K562 (cell line): ENCODE results near the gene DCLK2. TPM values are rescaled to one million over a fixed set of nuclear protein-coding genes. Genes with fewer than 3 reads are reported as not detected.

Source experiments
- ATAC-seq: fragments of 200-7000 bp; cut with Tn5 transposase; 3 replicates; pipeline ENCODE4 v1.9.1; 2020; ENCODE audit warnings: moderate library complexity
- BruUV-seq: library from RNA; stranded (reverse); fragments of 400-500 nt; replicated peaks from 2 replicates; lab custom pipeline; 2021; lab: Mats Ljungman, UMichigan
- CTCF ChIA-PET: fragments of 300-600 bp; formaldehyde crosslinking; extraction: SDS; loops from one replicate; lab custom pipeline; 2021; ENCODE audit warnings: low intra/inter-chr PET ratio; lab: Yijun Ruan, JAX
- POLR2A ChIA-PET: fragments of 300-600, 350-650 bp; sonication (Branson Sonifier 250); formaldehyde crosslinking; extraction: SDS; loops from one replicate; lab custom pipeline; 2021; ENCODE audit warnings: antibody characterized with exemption, inconsistent platforms; lab: Yijun Ruan, JAX
- DNase-seq, 4 experiments: peaks; one replicate each; pipeline versions ENCODE4 v3.0.0 to v3.0.0-alpha.2; 2011 to 2018; ENCODE audit warnings: low spot score in 3 of 4, mixed read lengths in 3 of 4; ENCODE audit errors: extremely low read depth in 1 of 4
- FAIRE-seq: peaks from 2 replicates; lab custom pipeline; 2011; peaks lifted over from hg19 to GRCh38; lab: Jason Lieb, UNC
- H2AFZ ChIP-seq: 2 replicates; pipeline ENCODE4 v1.6.0; 2011; ENCODE audit warnings: low read depth, low read length, control low read depth, inconsistent platforms
- H3K27ac ChIP-seq: fragments of 200-600 bp; 3 replicates; pipeline ENCODE4 v1.8.0; 2011; ENCODE audit warnings: low read depth, mild to moderate bottlenecking, control low read depth, inconsistent platforms, low read length, moderate library complexity, mixed read lengths; ENCODE audit errors: extremely low read depth
- H3K27me3 ChIP-seq, 2 experiments: fragments of 300-600 bp in 1 of 2; 2 replicates in 1 of 2; 3 replicates in 1 of 2; pipeline versions ENCODE4 v1.6.0 to v1.8.0; 2011; ENCODE audit warnings: inconsistent platforms in 2 of 2, low read length in 2 of 2, mild to moderate bottlenecking in 1 of 2, mixed read lengths in 1 of 2, moderate library complexity in 1 of 2; ENCODE audit not compliant: control insufficient read depth in 2 of 2, insufficient read depth in 2 of 2
- H3K36me3 ChIP-seq: fragments of 300-600 bp; 3 replicates; pipeline ENCODE4 v1.8.0; 2011; ENCODE audit warnings: mild to moderate bottlenecking, low read length, inconsistent platforms; ENCODE audit not compliant: control insufficient read depth, insufficient read depth
- H3K4me1 ChIP-seq, 2 experiments: fragments of 200-600 bp in 1 of 2; replicated peaks in 1 of 2; 2 replicates in 1 of 2; 3 replicates in 1 of 2; pipeline versions ENCODE4 v1.5.1 to v1.8.0; 2011; ENCODE audit warnings: inconsistent platforms in 2 of 2, low read length in 2 of 2, mild to moderate bottlenecking in 1 of 2, mixed read lengths in 1 of 2, moderate library complexity in 1 of 2; ENCODE audit not compliant: control insufficient read depth in 2 of 2, insufficient read depth in 2 of 2
- H3K4me2 ChIP-seq: 2 replicates; pipeline ENCODE4 v1.6.1; 2011; ENCODE audit warnings: low read length, control low read depth, inconsistent platforms, mixed read lengths; ENCODE audit not compliant: insufficient read depth
- H3K4me3 ChIP-seq: fragments of 200-600 bp; sonication (generic), shearing (Covaris generic); 2 replicates; pipeline ENCODE4 v1.5.1; 2016; ENCODE audit warnings: control low read depth, inconsistent platforms
- H3K79me2 ChIP-seq: fragments of 200-600 bp; 3 replicates; pipeline ENCODE4 v1.8.0; 2011; ENCODE audit warnings: low read length, inconsistent platforms; ENCODE audit not compliant: control insufficient read depth, insufficient read depth
- H3K9ac ChIP-seq, 2 experiments: 2 replicates each; pipeline versions ENCODE4 v1.6.0 to v1.6.1; 2011; ENCODE audit warnings: low read depth in 2 of 2, low read length in 2 of 2, control low read depth in 1 of 2, inconsistent platforms in 1 of 2, mild to moderate bottlenecking in 1 of 2, mixed read lengths in 1 of 2; ENCODE audit not compliant: insufficient read depth in 1 of 2
- H3K9me1 ChIP-seq: one replicate; pipeline ENCODE4 v1.6.0; 2011; ENCODE audit warnings: inconsistent platforms, mild to moderate bottlenecking, low read length, moderate library complexity; ENCODE audit not compliant: control insufficient read depth, insufficient read depth
- H3K9me3 ChIP-seq: replicated peaks from 2 replicates; pipeline ENCODE4 v1.5.1; 2011; ENCODE audit warnings: low read depth, low read length, inconsistent platforms; ENCODE audit not compliant: control insufficient read depth, insufficient read depth
- H4K20me1 ChIP-seq: replicated peaks from 2 replicates; pipeline ENCODE4 v1.6.1; 2011; ENCODE audit warnings: low read length, inconsistent platforms, mixed read lengths; ENCODE audit not compliant: control insufficient read depth, insufficient read depth
- CHD1 ChIP-seq: fragments of 200-600 bp; sonication (generic); IDR thresholded peaks from one replicate; pipeline ENCODE4 v1.6.1; 2012; ENCODE audit warnings: mild to moderate bottlenecking, moderate library complexity, low read length, inconsistent platforms
- DIDO1 ChIP-seq: fragments of 450-650 bp; IDR thresholded peaks from 2 replicates; pipeline ENCODE4 v1.6.1; 2016; ENCODE audit warnings: low read depth, missing biosample characterization, missing genetic modification characterization
- TAF9B ChIP-seq: fragments of 450-650 bp; IDR thresholded peaks from 2 replicates; pipeline ENCODE4 v1.6.1; 2018; ENCODE audit warnings: mild to moderate bottlenecking; ENCODE audit not compliant: partially characterized antibody
- ZNF197 ChIP-seq: fragments of 200-800 bp; sonication (Bioruptor generic); IDR thresholded peaks from 2 replicates; pipeline ENCODE4 v1.6.1; 2016; ENCODE audit warnings: low read depth, missing genetic modification characterization, missing compliant biosample characterization
- ZNF316 ChIP-seq: fragments of 450-650 bp; IDR thresholded peaks from 2 replicates; pipeline ENCODE4 v1.6.1; 2016
- WGBS: fragments of 100-300 bp; shearing (Covaris generic); methylation state at CpG from one replicate; pipeline ENCODE4 v1.1.6; 2016; ENCODE audit warnings: low coverage, mixed read lengths; ENCODE audit not compliant: insufficient coverage; ENCODE audit errors: missing lambda C conversion rate; 5-methylcytosine and 5-hydroxymethylcytosine counted together
- in situ Hi-C: fragments of 300-500 bp; cut with MboI; formaldehyde crosslinking; loops from 4 replicates; pipeline ENCODE4 v1.15.0; 2018; ENCODE audit warnings: inconsistent platforms, mixed read lengths
- intact Hi-C: fragments of 100-400 bp; cut with micrococcal nuclease; formaldehyde crosslinking; loops from 2 replicates; pipeline ENCODE4 v1.14.2; 2022
- polyA plus RNA-seq, 8 experiments: library from polyadenylated mRNA; depleted of rRNA in 4 of 8; stranded (reverse) in 5 of 8; unstranded in 3 of 8; fragments of >200 nt; fragmentation: Nextera tagmentation in 2 of 8; fragmentation: Illumina TruSeq in 1 of 8; extraction: Ambion mirVana in 2 of 8; extraction: Trizol in 1 of 8; gene quantifications; 2 replicates each; pipeline versions ENCODE4 v1.2.1 to v1.2.3, GENCODE V29; 2011 to 2014; ENCODE audit warnings: inconsistent platforms in 1 of 8, missing spikeins in 1 of 8
- total RNA-seq, 7 experiments: library from RNA; depleted of rRNA in 6 of 7; stranded (reverse); fragments of >200 nt in 6 of 7; fragmentation: Illumina TruSeq in 2 of 7; extraction: Trizol in 2 of 7; gene quantifications; 2 replicates each; pipeline versions ENCODE4 v1.2.1 to v1.2.3, GENCODE V29; 2011 to 2021; ENCODE audit warnings: low replicate concordance in 1 of 7
- TF ChIP-seq, protein P1 (sequence below): fragments of 250-450 bp; sonication (Bioruptor Pico); IDR thresholded peaks from 2 replicates; pipeline ENCODE4 v1.8.0; 2021; ENCODE audit warnings: moderate library complexity, mild to moderate bottlenecking, inconsistent platforms
- TF ChIP-seq, protein P2 (sequence below): fragments of 200-600 bp; sonication (generic); IDR thresholded peaks from one replicate; pipeline ENCODE4 v1.6.1; 2012; ENCODE audit warnings: mild to moderate bottlenecking, low read depth, low read length, inconsistent platforms
- TF ChIP-seq, protein P3 (sequence below): fragments of 450-650 bp; IDR thresholded peaks from 2 replicates; pipeline ENCODE4 v1.7.0; 2016; ENCODE audit warnings: borderline replicate concordance

DCLK2 gene
- total and polyA plus RNA-seq, 9 of the 15 experiments (the other 6 are each of a cell fraction or from before 2014, with no cell fraction given) = not detected

DNA sequence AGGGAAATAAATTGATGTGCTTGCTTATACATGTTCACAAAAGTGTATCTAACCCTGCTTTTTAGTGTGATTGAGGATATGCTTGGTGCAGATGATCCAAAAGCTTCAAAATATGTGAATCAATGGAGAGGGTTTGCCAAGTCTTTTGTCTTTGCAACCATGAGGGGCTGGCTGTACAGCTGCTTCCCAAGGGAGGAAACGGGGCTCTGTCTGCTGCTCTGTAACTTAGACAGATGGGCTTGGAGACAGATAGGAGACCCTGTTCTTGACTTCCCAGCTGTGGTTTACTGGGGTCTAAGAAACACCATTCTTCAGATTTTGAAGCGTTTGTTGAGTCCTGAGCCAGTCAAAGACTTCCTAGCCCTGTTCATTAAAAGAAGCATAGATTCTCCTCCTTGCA lies 152.3 kb downstream of the DCLK2 start:
- H3K4me1 ChIP-seq = no peaks in the 10 kb centered on the region
- CTCF ChIA-PET = no interaction called here
- H3K9ac ChIP-seq = no peak overlapping the region
- no peak overlapping the region for H2AFZ ChIP-seq
- H4K20me1 ChIP-seq = no peaks in the 10 kb centered on the region
- no peaks in the 10 kb centered on the region for H3K79me2 ChIP-seq
- ATAC-seq = no peak
- H3K4me3 ChIP-seq = no peak overlapping the region
- no peaks in the 10 kb centered on the region for H3K9me1 ChIP-seq
- no peaks in the 10 kb centered on the region for H3K9me3 ChIP-seq
- WGBS = 4% methylated on average over 2 of the region's 2 CpGs
- in situ Hi-C loops (no loop called here), intact Hi-C loops (no loop called here)
- no TSS peak for BruUV-seq
- POLR2A ChIA-PET = no interaction called here
- H3K27me3 ChIP-seq = peaks cover 13 to 21% of the 10 kb centered on the region in 2 experiments; a peak in 4 of 5 replicates
- no peak for FAIRE-seq
- no peak for DNase-seq
- no peaks in the 10 kb centered on the region for H3K36me3 ChIP-seq
- H3K4me2 ChIP-seq = no peak overlapping the region
- no peak overlapping the region for H3K27ac ChIP-seq
- TF ChIP-seq, protein P1, sequence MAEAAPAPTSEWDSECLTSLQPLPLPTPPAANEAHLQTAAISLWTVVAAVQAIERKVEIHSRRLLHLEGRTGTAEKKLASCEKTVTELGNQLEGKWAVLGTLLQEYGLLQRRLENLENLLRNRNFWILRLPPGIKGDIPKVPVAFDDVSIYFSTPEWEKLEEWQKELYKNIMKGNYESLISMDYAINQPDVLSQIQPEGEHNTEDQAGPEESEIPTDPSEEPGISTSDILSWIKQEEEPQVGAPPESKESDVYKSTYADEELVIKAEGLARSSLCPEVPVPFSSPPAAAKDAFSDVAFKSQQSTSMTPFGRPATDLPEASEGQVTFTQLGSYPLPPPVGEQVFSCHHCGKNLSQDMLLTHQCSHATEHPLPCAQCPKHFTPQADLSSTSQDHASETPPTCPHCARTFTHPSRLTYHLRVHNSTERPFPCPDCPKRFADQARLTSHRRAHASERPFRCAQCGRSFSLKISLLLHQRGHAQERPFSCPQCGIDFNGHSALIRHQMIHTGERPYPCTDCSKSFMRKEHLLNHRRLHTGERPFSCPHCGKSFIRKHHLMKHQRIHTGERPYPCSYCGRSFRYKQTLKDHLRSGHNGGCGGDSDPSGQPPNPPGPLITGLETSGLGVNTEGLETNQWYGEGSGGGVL (CRISPR knock-in tag) = no peak
- TF ChIP-seq DIDO1 (tag) (no peak), CHD1 (no peak), ZNF316 (no peak), TAF9B (no peak), ZNF197 (CRISPR knock-in tag) (no peak)
- TF ChIP-seq, protein P2, sequence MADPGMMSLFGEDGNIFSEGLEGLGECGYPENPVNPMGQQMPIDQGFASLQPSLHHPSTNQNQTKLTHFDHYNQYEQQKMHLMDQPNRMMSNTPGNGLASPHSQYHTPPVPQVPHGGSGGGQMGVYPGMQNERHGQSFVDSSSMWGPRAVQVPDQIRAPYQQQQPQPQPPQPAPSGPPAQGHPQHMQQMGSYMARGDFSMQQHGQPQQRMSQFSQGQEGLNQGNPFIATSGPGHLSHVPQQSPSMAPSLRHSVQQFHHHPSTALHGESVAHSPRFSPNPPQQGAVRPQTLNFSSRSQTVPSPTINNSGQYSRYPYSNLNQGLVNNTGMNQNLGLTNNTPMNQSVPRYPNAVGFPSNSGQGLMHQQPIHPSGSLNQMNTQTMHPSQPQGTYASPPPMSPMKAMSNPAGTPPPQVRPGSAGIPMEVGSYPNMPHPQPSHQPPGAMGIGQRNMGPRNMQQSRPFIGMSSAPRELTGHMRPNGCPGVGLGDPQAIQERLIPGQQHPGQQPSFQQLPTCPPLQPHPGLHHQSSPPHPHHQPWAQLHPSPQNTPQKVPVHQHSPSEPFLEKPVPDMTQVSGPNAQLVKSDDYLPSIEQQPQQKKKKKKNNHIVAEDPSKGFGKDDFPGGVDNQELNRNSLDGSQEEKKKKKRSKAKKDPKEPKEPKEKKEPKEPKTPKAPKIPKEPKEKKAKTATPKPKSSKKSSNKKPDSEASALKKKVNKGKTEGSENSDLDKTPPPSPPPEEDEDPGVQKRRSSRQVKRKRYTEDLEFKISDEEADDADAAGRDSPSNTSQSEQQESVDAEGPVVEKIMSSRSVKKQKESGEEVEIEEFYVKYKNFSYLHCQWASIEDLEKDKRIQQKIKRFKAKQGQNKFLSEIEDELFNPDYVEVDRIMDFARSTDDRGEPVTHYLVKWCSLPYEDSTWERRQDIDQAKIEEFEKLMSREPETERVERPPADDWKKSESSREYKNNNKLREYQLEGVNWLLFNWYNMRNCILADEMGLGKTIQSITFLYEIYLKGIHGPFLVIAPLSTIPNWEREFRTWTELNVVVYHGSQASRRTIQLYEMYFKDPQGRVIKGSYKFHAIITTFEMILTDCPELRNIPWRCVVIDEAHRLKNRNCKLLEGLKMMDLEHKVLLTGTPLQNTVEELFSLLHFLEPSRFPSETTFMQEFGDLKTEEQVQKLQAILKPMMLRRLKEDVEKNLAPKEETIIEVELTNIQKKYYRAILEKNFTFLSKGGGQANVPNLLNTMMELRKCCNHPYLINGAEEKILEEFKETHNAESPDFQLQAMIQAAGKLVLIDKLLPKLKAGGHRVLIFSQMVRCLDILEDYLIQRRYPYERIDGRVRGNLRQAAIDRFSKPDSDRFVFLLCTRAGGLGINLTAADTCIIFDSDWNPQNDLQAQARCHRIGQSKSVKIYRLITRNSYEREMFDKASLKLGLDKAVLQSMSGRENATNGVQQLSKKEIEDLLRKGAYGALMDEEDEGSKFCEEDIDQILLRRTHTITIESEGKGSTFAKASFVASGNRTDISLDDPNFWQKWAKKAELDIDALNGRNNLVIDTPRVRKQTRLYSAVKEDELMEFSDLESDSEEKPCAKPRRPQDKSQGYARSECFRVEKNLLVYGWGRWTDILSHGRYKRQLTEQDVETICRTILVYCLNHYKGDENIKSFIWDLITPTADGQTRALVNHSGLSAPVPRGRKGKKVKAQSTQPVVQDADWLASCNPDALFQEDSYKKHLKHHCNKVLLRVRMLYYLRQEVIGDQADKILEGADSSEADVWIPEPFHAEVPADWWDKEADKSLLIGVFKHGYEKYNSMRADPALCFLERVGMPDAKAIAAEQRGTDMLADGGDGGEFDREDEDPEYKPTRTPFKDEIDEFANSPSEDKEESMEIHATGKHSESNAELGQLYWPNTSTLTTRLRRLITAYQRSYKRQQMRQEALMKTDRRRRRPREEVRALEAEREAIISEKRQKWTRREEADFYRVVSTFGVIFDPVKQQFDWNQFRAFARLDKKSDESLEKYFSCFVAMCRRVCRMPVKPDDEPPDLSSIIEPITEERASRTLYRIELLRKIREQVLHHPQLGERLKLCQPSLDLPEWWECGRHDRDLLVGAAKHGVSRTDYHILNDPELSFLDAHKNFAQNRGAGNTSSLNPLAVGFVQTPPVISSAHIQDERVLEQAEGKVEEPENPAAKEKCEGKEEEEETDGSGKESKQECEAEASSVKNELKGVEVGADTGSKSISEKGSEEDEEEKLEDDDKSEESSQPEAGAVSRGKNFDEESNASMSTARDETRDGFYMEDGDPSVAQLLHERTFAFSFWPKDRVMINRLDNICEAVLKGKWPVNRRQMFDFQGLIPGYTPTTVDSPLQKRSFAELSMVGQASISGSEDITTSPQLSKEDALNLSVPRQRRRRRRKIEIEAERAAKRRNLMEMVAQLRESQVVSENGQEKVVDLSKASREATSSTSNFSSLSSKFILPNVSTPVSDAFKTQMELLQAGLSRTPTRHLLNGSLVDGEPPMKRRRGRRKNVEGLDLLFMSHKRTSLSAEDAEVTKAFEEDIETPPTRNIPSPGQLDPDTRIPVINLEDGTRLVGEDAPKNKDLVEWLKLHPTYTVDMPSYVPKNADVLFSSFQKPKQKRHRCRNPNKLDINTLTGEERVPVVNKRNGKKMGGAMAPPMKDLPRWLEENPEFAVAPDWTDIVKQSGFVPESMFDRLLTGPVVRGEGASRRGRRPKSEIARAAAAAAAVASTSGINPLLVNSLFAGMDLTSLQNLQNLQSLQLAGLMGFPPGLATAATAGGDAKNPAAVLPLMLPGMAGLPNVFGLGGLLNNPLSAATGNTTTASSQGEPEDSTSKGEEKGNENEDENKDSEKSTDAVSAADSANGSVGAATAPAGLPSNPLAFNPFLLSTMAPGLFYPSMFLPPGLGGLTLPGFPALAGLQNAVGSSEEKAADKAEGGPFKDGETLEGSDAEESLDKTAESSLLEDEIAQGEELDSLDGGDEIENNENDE = no peak
- TF ChIP-seq, protein P3, sequence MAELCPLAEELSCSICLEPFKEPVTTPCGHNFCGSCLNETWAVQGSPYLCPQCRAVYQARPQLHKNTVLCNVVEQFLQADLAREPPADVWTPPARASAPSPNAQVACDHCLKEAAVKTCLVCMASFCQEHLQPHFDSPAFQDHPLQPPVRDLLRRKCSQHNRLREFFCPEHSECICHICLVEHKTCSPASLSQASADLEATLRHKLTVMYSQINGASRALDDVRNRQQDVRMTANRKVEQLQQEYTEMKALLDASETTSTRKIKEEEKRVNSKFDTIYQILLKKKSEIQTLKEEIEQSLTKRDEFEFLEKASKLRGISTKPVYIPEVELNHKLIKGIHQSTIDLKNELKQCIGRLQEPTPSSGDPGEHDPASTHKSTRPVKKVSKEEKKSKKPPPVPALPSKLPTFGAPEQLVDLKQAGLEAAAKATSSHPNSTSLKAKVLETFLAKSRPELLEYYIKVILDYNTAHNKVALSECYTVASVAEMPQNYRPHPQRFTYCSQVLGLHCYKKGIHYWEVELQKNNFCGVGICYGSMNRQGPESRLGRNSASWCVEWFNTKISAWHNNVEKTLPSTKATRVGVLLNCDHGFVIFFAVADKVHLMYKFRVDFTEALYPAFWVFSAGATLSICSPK = no peak
